KOPT-K1 (cell line): ENCODE data around the gene ELAVL4.

Experiments
- H3K27ac ChIP-seq: fragments of 200-600 bp; sonication (generic); 2 replicates; pipeline ENCODE4 v1.5.1; 2016; ENCODE audit warnings: antibody characterized with exemption, mild to moderate bottlenecking, low read depth, low read length; ENCODE audit not compliant: poor library complexity, severe bottlenecking
- H3K36me3 ChIP-seq: fragments of 200-600 bp; sonication (generic); 2 replicates; pipeline ENCODE4 v1.5.1; 2017; ENCODE audit warnings: antibody characterized with exemption, mild to moderate bottlenecking, low read length, moderate library complexity; ENCODE audit not compliant: insufficient read depth
- H3K9me3 ChIP-seq: fragments of 200-600 bp; sonication (generic); 2 replicates; pipeline ENCODE4 v1.5.1; 2017; ENCODE audit warnings: antibody characterized with exemption, low read length, mild to moderate bottlenecking; ENCODE audit not compliant: insufficient read depth, poor library complexity, severe bottlenecking

ELAVL4 gene

GRCh38 chr1:50181027-50181663 lies 72.4 kb downstream of the ELAVL4 start:
- H3K27ac ChIP-seq: no peak overlapping the region
- no peaks in the 10 kb centered on the region for H3K9me3 ChIP-seq
- H3K36me3 ChIP-seq: no peaks in the 10 kb centered on the region

DNA sequence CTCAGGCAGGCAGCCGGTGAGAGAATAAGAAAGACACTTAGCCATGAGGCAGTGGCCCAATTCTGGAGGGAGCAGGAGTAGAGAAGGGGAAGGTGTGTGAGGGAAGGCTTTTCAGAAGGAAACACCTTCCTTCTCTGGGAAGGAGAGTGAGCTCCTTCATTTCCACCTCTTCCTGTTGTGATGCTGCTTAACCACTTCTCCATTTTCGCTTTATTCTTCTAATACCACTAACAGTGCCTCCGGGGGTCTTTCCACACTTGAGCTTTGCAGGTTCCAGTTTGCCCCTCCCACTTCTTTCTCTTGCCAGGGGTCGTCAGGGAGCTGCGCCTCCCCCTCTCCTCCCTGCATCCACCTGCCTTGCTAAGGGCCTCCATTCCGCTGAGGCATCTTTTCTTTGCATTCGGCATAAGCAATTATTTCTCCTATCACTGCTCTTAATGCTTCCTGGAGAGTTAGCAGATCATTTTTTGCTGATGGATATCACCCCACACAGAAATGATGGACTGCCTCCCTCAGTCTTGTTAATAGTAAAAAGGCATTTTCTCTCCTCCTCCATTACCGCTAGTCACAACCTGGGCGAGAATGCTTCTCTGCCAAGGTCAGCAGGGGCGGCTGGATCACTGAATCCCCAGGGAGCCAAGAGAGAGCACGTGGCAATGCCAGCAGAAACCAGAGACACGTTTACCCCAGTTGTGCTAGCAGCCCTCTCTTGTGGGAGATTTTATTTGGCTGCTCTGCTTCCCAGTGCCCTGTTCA lies 74.8 kb downstream of the ELAVL4 start:
- H3K9me3 ChIP-seq: no peaks in the 10 kb centered on the region
- no peaks in the 10 kb centered on the region for H3K36me3 ChIP-seq
- H3K27ac ChIP-seq: no peak overlapping the region

- H3K9me3 ChIP-seq: no peaks in the 10 kb centered on the region
- H3K27ac ChIP-seq: no peak overlapping the region
- no peaks in the 10 kb centered on the region for H3K36me3 ChIP-seq
Observed at GRCh38 chr1:50189369-50189768, 80.6 kb downstream of the ELAVL4 start.

DNA sequence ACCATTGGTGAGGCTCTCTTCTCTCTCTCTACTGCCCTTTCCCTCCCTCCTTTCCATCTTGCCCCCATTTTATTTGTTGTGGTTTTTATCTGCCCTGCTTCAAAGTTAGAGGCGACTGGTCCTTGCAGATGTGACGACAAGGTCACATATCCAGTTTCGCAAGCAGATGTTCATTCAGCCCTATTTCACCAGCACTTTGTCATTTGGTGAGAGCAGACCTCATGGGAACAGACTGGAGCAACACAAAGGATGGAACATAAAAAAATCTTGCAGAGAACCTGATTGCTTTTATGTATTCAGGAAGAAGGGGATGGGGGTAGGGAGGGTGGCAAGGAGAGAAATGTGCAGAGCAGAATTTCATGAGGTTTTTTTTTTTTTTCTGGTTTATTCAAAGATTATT lies 84.3 kb downstream of the ELAVL4 start:
- H3K36me3 ChIP-seq: no peaks in the 10 kb centered on the region
- H3K9me3 ChIP-seq: no peaks in the 10 kb centered on the region
- H3K27ac ChIP-seq: no peak overlapping the region

GRCh38 chr1:50195205-50195604 lies 86.5 kb downstream of the ELAVL4 start:
- Histone ChIP-seq H3K27ac (no peak overlapping the region), H3K36me3 (no peaks in the 10 kb centered on the region), H3K9me3 (no peaks in the 10 kb centered on the region)

GRCh38 chr1:50196081-50196480 lies 87.4 kb downstream of the ELAVL4 start:
- Histone ChIP-seq H3K36me3 (no peaks in the 10 kb centered on the region), H3K27ac (no peak overlapping the region), H3K9me3 (no peaks in the 10 kb centered on the region)

DNA sequence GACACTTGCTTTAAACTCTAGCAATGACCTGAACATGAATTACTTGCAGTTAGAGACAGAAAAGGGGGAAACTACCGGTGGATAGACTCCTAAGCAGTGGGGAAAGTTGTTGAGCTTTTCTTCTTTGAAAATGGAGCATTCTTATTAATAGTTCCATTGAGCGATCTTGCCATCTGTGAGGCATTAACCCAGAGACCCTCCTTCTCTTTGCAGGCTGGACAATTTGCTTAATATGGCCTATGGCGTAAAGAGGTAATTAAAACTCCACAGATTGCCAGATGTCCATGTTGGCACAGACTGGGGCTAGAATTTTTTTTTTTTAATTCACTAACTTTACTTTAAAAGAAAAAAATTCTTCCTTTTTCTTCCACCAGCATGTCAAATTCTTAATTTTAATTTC lies 88.5 kb downstream of the ELAVL4 start:
- no peaks in the 10 kb centered on the region for H3K9me3 ChIP-seq
- H3K27ac ChIP-seq: no peak overlapping the region
- no peaks in the 10 kb centered on the region for H3K36me3 ChIP-seq

DNA sequence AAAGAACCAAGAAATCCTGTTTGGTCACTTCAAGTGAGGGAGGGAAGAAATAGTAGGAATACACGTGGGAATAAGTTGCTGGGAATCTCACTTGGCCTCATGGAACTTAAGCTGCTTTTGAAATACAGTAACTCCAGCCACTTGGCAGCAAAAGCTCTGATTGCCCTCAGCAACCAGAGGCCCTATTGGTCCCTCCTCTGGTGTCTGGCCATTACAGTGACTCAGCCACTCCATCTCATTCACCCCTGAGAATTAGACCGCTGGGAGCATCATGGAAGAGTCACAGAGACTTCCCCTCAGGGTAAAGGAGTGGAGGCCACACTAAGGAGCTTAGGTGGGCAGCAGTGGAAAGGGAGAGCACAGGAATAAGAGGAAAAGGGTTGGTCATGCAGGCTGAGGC lies 99.6 kb downstream of the ELAVL4 start:
- Histone ChIP-seq H3K9me3 (no peaks in the 10 kb centered on the region), H3K36me3 (no peaks in the 10 kb centered on the region)

GRCh38 chr1:50208756-50209155 lies 100.0 kb downstream of the ELAVL4 start:
- Histone ChIP-seq H3K27ac (no peak overlapping the region), H3K9me3 (no peaks in the 10 kb centered on the region), H3K36me3 (no peaks in the 10 kb centered on the region)

More for the DNA sequence above, 99.6 kb downstream of the ELAVL4 start:
- no peak overlapping the region for H3K27ac ChIP-seq

DNA sequence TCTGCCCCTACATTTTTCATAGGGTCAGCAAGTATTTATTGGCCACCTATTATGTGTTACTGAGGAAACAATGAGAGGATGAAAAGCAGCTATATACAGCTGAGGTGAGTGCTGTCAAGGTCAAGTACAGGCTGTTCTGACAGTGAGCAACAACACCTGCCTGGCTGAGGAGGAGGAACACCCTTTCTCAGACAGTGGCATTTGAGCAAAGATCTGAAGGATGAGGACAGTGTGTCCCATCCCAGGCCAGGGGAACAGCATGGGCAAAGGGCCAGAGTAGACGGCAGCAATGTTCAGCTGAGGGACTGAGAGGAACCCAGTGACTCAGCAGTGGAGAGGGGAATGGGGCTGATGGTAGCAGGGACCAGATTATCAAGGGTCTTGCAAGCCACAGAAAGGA lies 101.0 kb downstream of the ELAVL4 start:
- Histone ChIP-seq H3K36me3 (no peaks in the 10 kb centered on the region), H3K27ac (no peak overlapping the region), H3K9me3 (no peaks in the 10 kb centered on the region)

DNA sequence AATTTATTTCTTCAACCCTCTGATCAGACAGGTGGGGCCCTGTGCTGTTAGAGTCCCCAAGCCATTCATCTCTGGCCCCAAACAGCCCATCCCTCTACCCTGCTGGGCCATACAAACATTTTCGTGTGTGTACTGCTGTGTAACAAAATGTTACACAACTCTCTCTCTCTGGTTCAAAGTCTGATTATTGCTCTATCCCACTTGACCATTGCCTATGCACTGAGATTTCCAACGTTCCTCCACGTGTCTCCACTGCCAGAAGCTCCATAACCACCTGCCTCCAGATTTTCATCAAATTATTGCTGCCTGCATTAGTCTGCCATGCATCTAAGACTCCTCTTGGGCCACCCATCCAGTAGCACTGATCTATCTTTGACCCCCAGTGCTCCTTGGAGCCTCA lies 104.8 kb downstream of the ELAVL4 start:
- Histone ChIP-seq H3K27ac (no peak overlapping the region), H3K9me3 (no peaks in the 10 kb centered on the region), H3K36me3 (no peaks in the 10 kb centered on the region)

DNA sequence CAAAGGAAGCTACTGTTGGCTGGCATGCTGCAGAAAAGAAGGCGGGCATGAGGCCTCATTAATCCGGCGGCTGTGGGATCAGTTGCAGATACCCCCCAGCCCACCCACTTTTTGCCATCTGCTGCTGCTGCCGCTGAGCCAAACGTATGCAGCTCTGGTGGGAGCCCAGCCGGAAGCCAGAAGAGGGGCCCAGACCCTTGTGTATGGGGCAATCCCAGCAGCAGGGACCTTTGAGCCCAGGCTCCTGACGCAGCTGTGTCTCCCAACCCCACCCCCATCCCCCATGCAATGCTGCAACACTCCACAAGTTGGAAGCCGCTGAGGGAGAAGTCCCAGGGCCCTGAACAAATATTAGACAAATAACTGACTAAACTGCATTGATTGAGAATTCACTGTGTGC lies 106.0 kb downstream of the ELAVL4 start:
- no peaks in the 10 kb centered on the region for H3K9me3 ChIP-seq
- no peaks in the 10 kb centered on the region for H3K36me3 ChIP-seq
- no peak overlapping the region for H3K27ac ChIP-seq

GRCh38 chr1:50218344-50219120 lies 109.8 kb downstream of the ELAVL4 start:
- Histone ChIP-seq H3K36me3 (no peaks in the 10 kb centered on the region), H3K9me3 (no peaks in the 10 kb centered on the region), H3K27ac (no peak overlapping the region)

- no peak overlapping the region for H3K27ac ChIP-seq
- H3K9me3 ChIP-seq: peaks cover 13% of the 10 kb centered on the region
- H3K36me3 ChIP-seq: no peaks in the 10 kb centered on the region
Observed at GRCh38 chr1:50228871-50229384, 120.2 kb downstream of the ELAVL4 start.

DNA sequence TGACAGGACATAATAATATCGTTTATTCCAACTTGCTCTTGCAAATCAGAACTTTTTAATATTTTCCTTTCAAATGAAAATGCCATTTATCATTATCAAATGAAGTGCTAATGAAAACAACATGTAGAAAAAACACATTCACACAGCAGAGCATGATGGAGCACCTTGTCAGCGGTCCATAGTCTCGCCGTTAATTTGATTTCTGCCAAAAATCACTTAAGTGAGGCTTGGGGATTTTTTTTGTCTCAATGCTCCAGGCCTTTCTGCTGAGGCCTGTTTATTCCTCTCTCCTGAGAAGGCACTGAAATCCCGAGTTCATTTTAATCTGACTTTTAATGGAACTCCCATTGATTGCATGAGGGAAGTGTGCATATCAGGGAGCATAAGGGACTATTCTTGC lies 122.5 kb downstream of the ELAVL4 start:
- Histone ChIP-seq H3K36me3 (no peaks in the 10 kb centered on the region), H3K9me3 (peaks cover 11% of the 10 kb centered on the region), H3K27ac (no peak overlapping the region)
